ENCODE measurements around the gene ADM.

ADM gene

GRCh38 chr11:10309163-10310093 lies 4.6 kb downstream of the ADM start:
- DNase-seq (ENCODE audit: low spot score): peak; percentile 69

- peak; percentile 54 for DNase-seq (ENCODE audit: low spot score)
These were observed 5.5 kb downstream of the ADM start for GRCh38 chr11:10310301-10310841.

GRCh38 chr11:10311802-10312201 lies 6.9 kb downstream of the ADM start:
- DNase-seq (ENCODE audit: low spot score): no peak

- DNase-seq (ENCODE audit: low spot score): peak; percentile 67
These were observed 9.6 kb downstream of the ADM start for GRCh38 chr11:10314199-10315072.

GRCh38 chr11:10315083-10315482 lies 10.2 kb downstream of the ADM start:
- no peak for DNase-seq (ENCODE audit: low spot score)

GRCh38 chr11:10317151-10317755 lies 12.4 kb downstream of the ADM start:
- DNase-seq (ENCODE audit: low spot score): no peak

GRCh38 chr11:10317776-10318526 lies 13.1 kb downstream of the ADM start:
- no peak for DNase-seq (ENCODE audit: low spot score)

GRCh38 chr11:10318527-10318802 lies 13.6 kb downstream of the ADM start:
- no peak for DNase-seq (ENCODE audit: low spot score)

GRCh38 chr11:10319702-10320558 lies 15.1 kb downstream of the ADM start:
- no peak for DNase-seq (ENCODE audit: low spot score)

GRCh38 chr11:10320736-10321465 lies 16.0 kb downstream of the ADM start:
- no peak for DNase-seq (ENCODE audit: low spot score)

GRCh38 chr11:10322401-10322800 lies 17.5 kb downstream of the ADM start:
- DNase-seq (ENCODE audit: low spot score): no peak

GRCh38 chr11:10322830-10323792 lies 18.2 kb downstream of the ADM start:
- DNase-seq (ENCODE audit: low spot score): peak; percentile 84

- peak; percentile 38 for DNase-seq (ENCODE audit: low spot score)
These were observed 18.9 kb downstream of the ADM start for GRCh38 chr11:10323793-10324170.

GRCh38 chr11:10324474-10324873 lies 19.6 kb downstream of the ADM start:
- DNase-seq (ENCODE audit: low spot score): no peak

- peak; percentile 19 for DNase-seq (ENCODE audit: low spot score)
These were observed 20.6 kb downstream of the ADM start for GRCh38 chr11:10325277-10326011.

GRCh38 chr11:10326012-10326964 lies 21.4 kb downstream of the ADM start:
- DNase-seq (ENCODE audit: low spot score): no peak

- no peak for DNase-seq (ENCODE audit: low spot score)
These were observed 22.4 kb downstream of the ADM start for GRCh38 chr11:10327254-10327653.
